Measurements from ENCODE around the gene CGNL1. TPM values are rescaled to one million over a fixed set of nuclear protein-coding genes. Genes with fewer than 3 reads are reported as not detected.

CGNL1 gene
- total RNA-seq, 1 experiment from 2014 or later, result 34.6 TPM

DNA sequence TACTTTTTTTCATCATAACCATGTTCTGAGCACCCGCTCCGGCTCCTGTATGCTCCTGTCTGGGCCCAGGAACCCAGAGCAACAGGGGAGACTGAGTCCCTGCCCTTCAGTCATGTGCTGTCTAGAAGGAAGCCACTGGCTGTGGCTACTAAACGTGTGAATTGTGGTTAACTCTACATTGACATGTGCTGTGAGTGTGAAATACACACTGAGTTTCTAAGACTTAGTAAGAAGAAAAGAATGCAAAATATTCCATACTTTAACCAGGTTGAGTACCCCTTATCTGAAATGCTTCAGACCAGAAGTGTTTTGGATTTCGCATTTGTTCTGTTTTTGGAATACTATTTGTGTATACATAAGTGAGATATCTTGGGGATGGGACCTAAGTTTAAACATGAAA, 42.8 kb upstream of the CGNL1 start:
- no peak for DNase-seq
- H3K18ac ChIP-seq (ENCODE audit: insufficient read length, low read depth, low read length), result no peak overlapping the region
- WGBS (ENCODE audit: extremely low coverage, insufficient read length, low lambda C conversion rate), result no CpG with 5 or more reads among the region's 4 CpGs
- no peak overlapping the region for H2BK12ac ChIP-seq (ENCODE audit: insufficient read length, low read depth, low read length)
- no peak overlapping the region for H2AFZ ChIP-seq (ENCODE audit: low read length)
- H3K4ac ChIP-seq (ENCODE audit: low read depth, low read length), result no peak overlapping the region
- H3K79me1 ChIP-seq (ENCODE audit: insufficient read depth, low read depth, low read length, poor library complexity, severe bottlenecking), result no peaks in the 10 kb centered on the region
- no peaks in the 10 kb centered on the region for H3K23me2 ChIP-seq (ENCODE audit: insufficient read length, low read depth, low read length, poor library complexity, severe bottlenecking)
- no peak overlapping the region for H2BK5ac ChIP-seq (ENCODE audit: insufficient read length, low read length)
- Mint-ChIP-seq H3K36me3 (ENCODE audit: insufficient read depth in 1 of 3, low read depth in 3 of 3) (no peaks in the 10 kb centered on the region), H3K27me3 (ENCODE audit: low read depth) (no peaks in the 10 kb centered on the region), H3K4me3 (no peak overlapping the region), H3K9me3 (no peaks in the 10 kb centered on the region), H3K4me1 (peaks cover 12 to 13% of the 10 kb centered on the region in 2 experiments), H3K27ac (no peak overlapping the region)
- no peak overlapping the region for H4K91ac ChIP-seq (ENCODE audit: insufficient read length, low read depth, low read length)
- H4K8ac ChIP-seq (replicated peaks; ENCODE audit: insufficient read length, low read depth, low read length), result no peak overlapping the region
- no peak overlapping the region for H3K9ac ChIP-seq (ENCODE audit: extremely low read depth, insufficient read length, low read length)
- no peaks in the 10 kb centered on the region for H4K20me1 ChIP-seq (ENCODE audit: control insufficient read depth, insufficient read depth, insufficient read length)
- no peak overlapping the region for H3K23ac ChIP-seq (ENCODE audit: insufficient read length, low read depth, low read length)
- no peak overlapping the region for H3K56ac ChIP-seq (ENCODE audit: insufficient read length, low read depth, low read length)
- H3K9me3 ChIP-seq (ENCODE audit: control insufficient read depth, low read depth, low read length), result no peaks in the 10 kb centered on the region
- no peak overlapping the region for H3K4me2 ChIP-seq (ENCODE audit: insufficient read depth, insufficient read length, low read length)
- H3T11ph ChIP-seq (ENCODE audit: low read length), result no peak overlapping the region
- H2BK20ac ChIP-seq (ENCODE audit: low read depth, low read length, poor library complexity, severe bottlenecking), result no peak overlapping the region
- H2AK5ac ChIP-seq (ENCODE audit: insufficient read length, low read length), result no peak overlapping the region
- no peaks in the 10 kb centered on the region for H3K27me3 ChIP-seq (ENCODE audit: insufficient read depth, low read length)
- no peaks in the 10 kb centered on the region for H3K4me1 ChIP-seq (ENCODE audit: insufficient read depth, low read length)
- no peak overlapping the region for H2BK15ac ChIP-seq (ENCODE audit: low read depth, low read length)
- H3K79me2 ChIP-seq (ENCODE audit: insufficient read depth, low read length), result no peaks in the 10 kb centered on the region
- TF ChIP-seq, protein P1, sequence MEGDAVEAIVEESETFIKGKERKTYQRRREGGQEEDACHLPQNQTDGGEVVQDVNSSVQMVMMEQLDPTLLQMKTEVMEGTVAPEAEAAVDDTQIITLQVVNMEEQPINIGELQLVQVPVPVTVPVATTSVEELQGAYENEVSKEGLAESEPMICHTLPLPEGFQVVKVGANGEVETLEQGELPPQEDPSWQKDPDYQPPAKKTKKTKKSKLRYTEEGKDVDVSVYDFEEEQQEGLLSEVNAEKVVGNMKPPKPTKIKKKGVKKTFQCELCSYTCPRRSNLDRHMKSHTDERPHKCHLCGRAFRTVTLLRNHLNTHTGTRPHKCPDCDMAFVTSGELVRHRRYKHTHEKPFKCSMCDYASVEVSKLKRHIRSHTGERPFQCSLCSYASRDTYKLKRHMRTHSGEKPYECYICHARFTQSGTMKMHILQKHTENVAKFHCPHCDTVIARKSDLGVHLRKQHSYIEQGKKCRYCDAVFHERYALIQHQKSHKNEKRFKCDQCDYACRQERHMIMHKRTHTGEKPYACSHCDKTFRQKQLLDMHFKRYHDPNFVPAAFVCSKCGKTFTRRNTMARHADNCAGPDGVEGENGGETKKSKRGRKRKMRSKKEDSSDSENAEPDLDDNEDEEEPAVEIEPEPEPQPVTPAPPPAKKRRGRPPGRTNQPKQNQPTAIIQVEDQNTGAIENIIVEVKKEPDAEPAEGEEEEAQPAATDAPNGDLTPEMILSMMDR (conservative IDR thresholded peaks at IDR 0.05), result no peak
- H2BK120ac ChIP-seq (ENCODE audit: low read depth, low read length, poor library complexity, severe bottlenecking), result no peak overlapping the region
- no peak overlapping the region for H3K27ac ChIP-seq (ENCODE audit: insufficient read length, low read depth, low read length)
- no peak overlapping the region for H4K5ac ChIP-seq (ENCODE audit: insufficient read length, low read depth, low read length)
- no peak overlapping the region for H3K14ac ChIP-seq (ENCODE audit: insufficient read depth, low read length)
